Measurements from ENCODE around the gene LARGE2. TPM values are rescaled to one million over a fixed set of nuclear protein-coding genes. Genes with fewer than 3 reads are reported as not detected.

The LARGE2 gene
- total and polyA plus RNA-seq, 10 of the 15 experiments (the other 5 are each of a cell fraction or from before 2014, with no cell fraction given), result 0.03 to 0.41 (median 0.19) TPM; not detected in 6

- Histone ChIP-seq H3K4me3 (no peak overlapping the region), H3K9me3 (replicated peaks; ENCODE audit: control insufficient read depth, insufficient read depth, low read length) (no peaks in the 10 kb centered on the region), H3K4me1 (ENCODE audit: control insufficient read depth, insufficient read depth, low read length) (no peaks in the 10 kb centered on the region), H2AFZ (ENCODE audit: control insufficient read depth, low read depth, low read length) (no peak overlapping the region), H4K20me1 (ENCODE audit: control insufficient read depth, insufficient read depth) (no peaks in the 10 kb centered on the region), H3K27ac (ENCODE audit: control insufficient read depth, insufficient read depth) (no peak overlapping the region), H3K36me3 (ENCODE audit: control insufficient read depth in 2 of 2, insufficient read depth in 2 of 2, low read length in 1 of 2) (peaks cover 0 to 22% of the 10 kb centered on the region in 2 experiments), H3K9ac (ENCODE audit: control insufficient read depth, insufficient read depth, low read length) (no peak overlapping the region), H3K4me2 (ENCODE audit: control insufficient read depth, insufficient read depth) (no peak overlapping the region), H3K27me3 (replicated peaks in 1 of 2; ENCODE audit: control insufficient read depth in 2 of 2, insufficient read depth in 2 of 2, low read length in 1 of 2) (no peaks in the 10 kb centered on the region), H3K79me2 (ENCODE audit: control insufficient read depth, insufficient read depth, low read length) (no peaks in the 10 kb centered on the region)
- WGBS (ENCODE audit: insufficient coverage, insufficient replicate concordance, low lambda C conversion rate, missing lambda C conversion rate), result 100% methylated on average over 1 of the region's 1 CpG
- ChIA-PET CTCF (interaction anchor here (0.9 to 9.0 kb wide), 5 partner anchors 11 to 178 kb away, joined by 3 to 60 read pairs (median 3); no protein-coding TSS in a partner anchor), SMC1A (ENCODE audit: uncharacterized antibody, unreplicated experiment) (interaction anchor here (0.6 to 2.3 kb wide), 6 partner anchors 9 to 57 kb away, joined by 3 to 14 read pairs (median 4); no protein-coding TSS in a partner anchor), RAD21 (ENCODE audit: unreplicated experiment) (no interaction called here), POLR2A (no interaction called here)
- TF ChIP-seq NFXL1 (IDR thresholded peaks at IDR 0.05; ENCODE audit: borderline replicate concordance), result no peak
- no peak for TF ChIP-seq BACH1 (IDR thresholded peaks at IDR 0.05; ENCODE audit: borderline replicate concordance)
- intact Hi-C loops (cut with micrococcal nuclease; ENCODE audit: unreplicated experiment) (no loop called here), in situ Hi-C loops (cut with MboI) (no loop called here)
- ATAC-seq, result no peak
- BruUV-seq (replicated peaks), result no TSS peak
- no peak for DNase-seq (ENCODE audit: low read depth, low spot score)
- FAIRE-seq, result no peak
Observed at GRCh38 chr11:45949992-45950407, 27.5 kb downstream of the LARGE2 start.

GRCh38 chr11:45959851-45960250, 37.4 kb downstream of the LARGE2 start:
- intact Hi-C loops (cut with micrococcal nuclease; ENCODE audit: unreplicated experiment), result loop anchor here (10.0 kb wide), 2 partner anchors 275 to 345 kb away; no protein-coding TSS in a partner anchor
- TF ChIP-seq USF1 (IDR thresholded peaks at IDR 0.05; ENCODE audit: borderline replicate concordance, extremely low read length, insufficient read depth, low read depth, low read length) (no peak), BHLHE40 (IDR thresholded peaks at IDR 0.05; ENCODE audit: borderline replicate concordance in 1 of 2, low read depth in 2 of 2, low read length in 1 of 2) (no peak), LARP7 (IDR thresholded peaks at IDR 0.05) (no peak), RELA (IDR thresholded peaks at IDR 0.05; ENCODE audit: borderline replicate concordance, partially characterized antibody) (no peak), NFYA (IDR thresholded peaks at IDR 0.05; ENCODE audit: borderline replicate concordance, low read depth, low read length) (no peak), MEF2B (IDR thresholded peaks at IDR 0.05; ENCODE audit: partially characterized antibody, poor library complexity, severe bottlenecking) (no peak), POLR2AphosphoS2 (IDR thresholded peaks at IDR 0.05; ENCODE audit: low read depth, low read length) (no peak), IRF3 (IDR thresholded peaks at IDR 0.05) (no peak), SKIL (IDR thresholded peaks at IDR 0.05; ENCODE audit: low read depth, poor library complexity, severe bottlenecking) (no peak)

More at GRCh38 chr11:45959851-45960250, 37.4 kb downstream of the LARGE2 start:
- WGBS (ENCODE audit: insufficient coverage, insufficient replicate concordance, low lambda C conversion rate, missing lambda C conversion rate), result 95% methylated on average over 1 of the region's 1 CpG
- ATAC-seq, result no peak
- Histone ChIP-seq H3K36me3 (ENCODE audit: control insufficient read depth in 2 of 2, insufficient read depth in 2 of 2, low read length in 1 of 2) (peaks cover 2% of the 10 kb centered on the region in 2 experiments; a peak in 2 of 4 replicates), H2AFZ (ENCODE audit: control insufficient read depth, low read depth, low read length) (no peak overlapping the region), H4K20me1 (ENCODE audit: control insufficient read depth, insufficient read depth) (no peaks in the 10 kb centered on the region), H3K4me3 (no peak overlapping the region), H3K79me2 (ENCODE audit: control insufficient read depth, insufficient read depth, low read length) (no peaks in the 10 kb centered on the region), H3K4me1 (ENCODE audit: control insufficient read depth, insufficient read depth, low read length) (no peaks in the 10 kb centered on the region), H3K9me3 (replicated peaks; ENCODE audit: control insufficient read depth, insufficient read depth, low read length) (no peaks in the 10 kb centered on the region), H3K27ac (ENCODE audit: control insufficient read depth, insufficient read depth) (no peak overlapping the region), H3K9ac (ENCODE audit: control insufficient read depth, insufficient read depth, low read length) (no peak overlapping the region), H3K27me3 (replicated peaks in 1 of 2; ENCODE audit: control insufficient read depth in 2 of 2, insufficient read depth in 2 of 2, low read length in 1 of 2) (no peaks in the 10 kb centered on the region), H3K4me2 (ENCODE audit: control insufficient read depth, insufficient read depth) (no peak overlapping the region)
- RAD21 ChIA-PET (ENCODE audit: unreplicated experiment), result no interaction called here
- POLR2A ChIA-PET, result no interaction called here
- SMC1A ChIA-PET (ENCODE audit: uncharacterized antibody, unreplicated experiment), result interaction anchor here (1.4 kb wide), 1 partner anchor 10 kb away, joined by 5 read pairs; no protein-coding TSS in a partner anchor
- in situ Hi-C loops (cut with MboI), result no loop called here
- no TSS peak for BruUV-seq (replicated peaks)
- DNase-seq (ENCODE audit: low read depth, low spot score), result no peak
- CTCF ChIA-PET, result interaction anchor here (1.0 to 2.5 kb wide), 3 partner anchors 17 to 188 kb away, joined by 3 to 7 read pairs (median 3); no protein-coding TSS in a partner anchor
- FAIRE-seq, result no peak

All from GM12878 (cell line).